Hepatocyte (in vitro differentiated cells): ENCODE measurements around the gene HIVEP2.

ENCODE experiments used
- CTCF ChIP-seq: fragments of 200-600 bp; sonication (generic); IDR thresholded peaks from 2 replicates; pipeline ENCODE4 v1.5.1; 2016; ENCODE audit warnings: antibody characterized with exemption, mild to moderate bottlenecking; ENCODE audit not compliant: poor library complexity
- EZH2phosphoT487 ChIP-seq: fragments of 200-600 bp; sonication (generic); IDR thresholded peaks from one replicate; pipeline ENCODE4 v1.6.1; 2018; ENCODE audit warnings: antibody characterized with exemption, mild to moderate bottlenecking, low read depth, moderate library complexity; ENCODE audit not compliant: unreplicated experiment, severe bottlenecking

GRCh38 chr6:142953373-142954273, 8.6 kb upstream of the HIVEP2 start:
- TF ChIP-seq CTCF, result no peak
- TF ChIP-seq EZH2phosphoT487, result no peak
